SK-N-SH treated with all-trans-retinoic acid at 6 μM for 48 hours (cell line): ENCODE results near the gene HK2.
"Not testable (repeated sequence)": the region's sequence is repeated elsewhere in the genome, so short reads cannot be mapped to it uniquely, and the experiment has no call there.

Source experiments
- ATAC-seq: fragments of 200-7000 bp; cut with Tn5 transposase; 3 replicates; pipeline ENCODE4 v1.9.1; 2020; ENCODE audit warnings: mild to moderate bottlenecking, moderate library complexity
- ARNTL ChIP-seq: fragments of 450-650 bp; formaldehyde crosslinking; IDR thresholded peaks from 2 replicates; pipeline ENCODE4 v1.5.0; 2020; ENCODE audit warnings: low read depth, mild to moderate bottlenecking, moderate library complexity, borderline replicate concordance
- BACH2 ChIP-seq: fragments of 250-450 bp; sonication (Bioruptor Pico); IDR thresholded peaks from 2 replicates; pipeline ENCODE4 v1.9.0; 2021; ENCODE audit warnings: mild to moderate bottlenecking, borderline replicate concordance
- CSRNP3 ChIP-seq: fragments of 250-450 bp; sonication (Bioruptor Pico); IDR thresholded peaks from 2 replicates; pipeline ENCODE4 v1.5.1; 2021; ENCODE audit warnings: mild to moderate bottlenecking, moderate library complexity
- ISL1 ChIP-seq: fragments of 250-450 bp; sonication (Bioruptor Pico); IDR thresholded peaks from 2 replicates; pipeline ENCODE4 v2.1.2; 2022; ENCODE audit warnings: mild to moderate bottlenecking, moderate library complexity
- OSR1 ChIP-seq: fragments of 250-450 bp; sonication (Bioruptor Pico); IDR thresholded peaks from 2 replicates; pipeline ENCODE4 v1.8.0; 2022; ENCODE audit warnings: moderate library complexity, mild to moderate bottlenecking, inconsistent platforms
- PATZ1 ChIP-seq: fragments of 250-450 bp; sonication (Bioruptor Pico); IDR thresholded peaks from 2 replicates; pipeline ENCODE4 v1.8.0; 2020; ENCODE audit warnings: mild to moderate bottlenecking, moderate library complexity, borderline replicate concordance
- POU6F1 ChIP-seq: fragments of 250-450 bp; sonication (Bioruptor Pico); IDR thresholded peaks from 2 replicates; pipeline ENCODE4 v1.8.0; 2021; ENCODE audit warnings: low read depth, mild to moderate bottlenecking, moderate library complexity, borderline replicate concordance
- PPARA ChIP-seq: fragments of 250-450 bp; sonication (Bioruptor Pico); IDR thresholded peaks from 2 replicates; pipeline ENCODE4 v1.5.0; 2020; ENCODE audit warnings: mild to moderate bottlenecking, borderline replicate concordance
- RARB ChIP-seq: fragments of 250-450 bp; sonication (Bioruptor Pico); IDR thresholded peaks from 2 replicates; pipeline ENCODE4 v1.8.0; 2021; ENCODE audit warnings: mild to moderate bottlenecking, moderate library complexity
- TSHZ2 ChIP-seq: fragments of 250-450 bp; sonication (Bioruptor Pico); IDR thresholded peaks from 2 replicates; pipeline ENCODE4 v1.5.0; 2020; ENCODE audit warnings: mild to moderate bottlenecking, moderate library complexity
- ZC3H10 ChIP-seq: fragments of 250-450 bp; sonication (Bioruptor Pico); IDR thresholded peaks from 2 replicates; pipeline ENCODE4 v1.5.1; 2021; ENCODE audit warnings: mild to moderate bottlenecking, moderate library complexity
- ZFP30 ChIP-seq: fragments of 450-650 bp; formaldehyde crosslinking; IDR thresholded peaks from 2 replicates; pipeline ENCODE4 v1.5.0; 2022; ENCODE audit warnings: mild to moderate bottlenecking, moderate library complexity
- ZNF565 ChIP-seq: fragments of 450-650 bp; formaldehyde crosslinking; conservative IDR thresholded peaks from 2 replicates; pipeline ENCODE4 v1.5.0; 2020; ENCODE audit warnings: low read depth, mild to moderate bottlenecking, moderate library complexity
- ZNF70 ChIP-seq: fragments of 450-650 bp; formaldehyde crosslinking; IDR thresholded peaks from 2 replicates; pipeline ENCODE4 v1.5.0; 2020; ENCODE audit warnings: mild to moderate bottlenecking, moderate library complexity
- ZNF8 ChIP-seq: fragments of 450-650 bp; formaldehyde crosslinking; IDR thresholded peaks from 2 replicates; pipeline ENCODE4 v1.5.0; 2020; ENCODE audit warnings: mild to moderate bottlenecking, moderate library complexity

The HK2 gene

GRCh38 chr2:74891136-74891764, 57.3 kb downstream of the HK2 start:
- TF ChIP-seq ZNF70 (CRISPR knock-in tag) (no peak), RARB (CRISPR knock-in tag) (no peak), PATZ1 (CRISPR knock-in tag) (no peak), ZC3H10 (no peak), BACH2 (CRISPR knock-in tag) (no peak), POU6F1 (CRISPR knock-in tag) (no peak)
- TF ChIP-seq, all 23 proteins: peak for 0
- ATAC-seq: no peak

- not testable (repeated sequence) for ATAC-seq
Measured at GRCh38 chr2:74891816-74892215, 57.9 kb downstream of the HK2 start.

- no peak for ATAC-seq
- TF ChIP-seq ZNF8 (CRISPR knock-in tag): no peak
- TF ChIP-seq, all 23 proteins: peak for 0
Measured at GRCh38 chr2:74892609-74893008, 58.7 kb downstream of the HK2 start.

GRCh38 chr2:74893332-74893731, 59.4 kb downstream of the HK2 start:
- TF ChIP-seq ZNF70 (CRISPR knock-in tag) (no peak), TSHZ2 (CRISPR knock-in tag) (no peak), OSR1 (CRISPR knock-in tag) (no peak), ZNF565 (no peak), ISL1 (no peak), POU6F1 (CRISPR knock-in tag) (no peak), ZFP30 (CRISPR knock-in tag) (no peak), PATZ1 (CRISPR knock-in tag) (no peak), BACH2 (CRISPR knock-in tag) (no peak), PPARA (CRISPR knock-in tag) (no peak), ARNTL (no peak), CSRNP3 (no peak), ZC3H10 (no peak)
- ATAC-seq: peak; percentile 52
